Measurements from ENCODE around the gene IRX4.
"Not testable (repeated sequence)": the region's sequence is repeated elsewhere in the genome, so short reads cannot be mapped to it uniquely, and the experiment has no call there.

Gene IRX4

GRCh38 chr5:1856596-1857255, 26.0 kb downstream of the IRX4 start:
- no peak for DNase-seq

GRCh38 chr5:1855596-1855995, 27.1 kb downstream of the IRX4 start:
- DNase-seq = no peak

GRCh38 chr5:1855075-1855474, 27.6 kb downstream of the IRX4 start:
- DNase-seq = no peak

- DNase-seq = no peak
Measured at GRCh38 chr5:1853531-1853930, 29.2 kb downstream of the IRX4 start.

- DNase-seq = no peak
Measured at GRCh38 chr5:1852324-1852947, 30.3 kb downstream of the IRX4 start.

GRCh38 chr5:1851290-1851934, 31.3 kb downstream of the IRX4 start:
- DNase-seq = no peak

GRCh38 chr5:1850324-1851154, 32.2 kb downstream of the IRX4 start:
- DNase-seq = no peak

- DNase-seq = no peak
Measured at GRCh38 chr5:1847611-1848010, 35.1 kb downstream of the IRX4 start.

GRCh38 chr5:1847056-1847455, 35.7 kb downstream of the IRX4 start:
- no peak for DNase-seq

- DNase-seq = no peak
Measured at GRCh38 chr5:1846583-1846982, 36.1 kb downstream of the IRX4 start.

- DNase-seq = no peak
Measured at GRCh38 chr5:1845696-1846095, 37.0 kb downstream of the IRX4 start.

- no peak for DNase-seq
Measured at GRCh38 chr5:1844708-1845436, 37.9 kb downstream of the IRX4 start.

GRCh38 chr5:1843761-1844160, 39.0 kb downstream of the IRX4 start:
- DNase-seq = not testable (repeated sequence)

- DNase-seq = no peak
Measured at GRCh38 chr5:1842004-1842819, 40.5 kb downstream of the IRX4 start.

GRCh38 chr5:1840741-1841521, 41.8 kb downstream of the IRX4 start:
- no peak for DNase-seq

- DNase-seq = no peak
Measured at GRCh38 chr5:1840071-1840547, 42.6 kb downstream of the IRX4 start.

GRCh38 chr5:1838013-1838412, 44.7 kb downstream of the IRX4 start:
- no peak for DNase-seq

GRCh38 chr5:1836891-1837880, 45.5 kb downstream of the IRX4 start:
- DNase-seq = no peak

- no peak for DNase-seq
Measured at GRCh38 chr5:1836176-1836890, 46.4 kb downstream of the IRX4 start.
